Testis (tissue), 2 donors: ENCODE measurements around the gene CDK14.

Experiments
- CTCF ChIP-seq, 3 experiments: fragments of 450-650 bp in 2 of 3; fragments of 200-600 bp in 1 of 3; sonication (generic) in 1 of 3; IDR thresholded peaks; one replicate each; pipeline ENCODE4 v1.5.1; 2016 to 2019; ENCODE audit warnings: antibody characterized with exemption in 3 of 3, mild to moderate bottlenecking in 2 of 3, moderate library complexity in 1 of 3
- POLR2A ChIP-seq: fragments of 450-650 bp; IDR thresholded peaks from one replicate; pipeline ENCODE4 v1.6.1; 2017; ENCODE audit warnings: antibody characterized with exemption, mild to moderate bottlenecking, moderate library complexity

DNA sequence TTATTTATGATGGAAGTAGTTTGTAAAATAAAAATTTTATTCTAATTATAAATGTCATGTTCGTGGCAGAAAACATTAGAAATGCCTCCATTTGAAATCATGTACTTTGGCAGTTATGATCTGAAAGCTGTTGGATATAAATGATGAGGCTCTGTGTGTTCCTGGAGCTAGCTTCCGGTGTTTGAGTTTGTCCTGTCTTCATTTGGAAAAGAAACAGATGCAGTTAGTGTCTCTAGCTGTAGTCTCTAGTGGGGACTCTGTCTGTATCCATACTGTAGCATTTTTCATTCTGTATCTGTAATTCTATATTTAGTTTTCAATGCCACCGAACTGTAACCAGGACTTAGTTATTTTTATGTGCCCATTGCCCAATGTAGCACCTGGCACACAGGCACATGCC, 471.1 kb downstream of the CDK14 start:
- TF ChIP-seq CTCF (IDR thresholded peaks at IDR 0.05): no peak
- TF ChIP-seq POLR2A: no peak
